GM19467 (cell line): ENCODE measurements around the gene PCSK2.

Source experiments
- ATAC-seq: cut with Tn5 transposase; IDR thresholded peaks from one replicate; pipeline ENCODE4 v1.9.1; 2021; ENCODE audit warnings: mild to moderate bottlenecking, moderate library complexity; ENCODE audit not compliant: unreplicated experiment

The PCSK2 gene

DNA sequence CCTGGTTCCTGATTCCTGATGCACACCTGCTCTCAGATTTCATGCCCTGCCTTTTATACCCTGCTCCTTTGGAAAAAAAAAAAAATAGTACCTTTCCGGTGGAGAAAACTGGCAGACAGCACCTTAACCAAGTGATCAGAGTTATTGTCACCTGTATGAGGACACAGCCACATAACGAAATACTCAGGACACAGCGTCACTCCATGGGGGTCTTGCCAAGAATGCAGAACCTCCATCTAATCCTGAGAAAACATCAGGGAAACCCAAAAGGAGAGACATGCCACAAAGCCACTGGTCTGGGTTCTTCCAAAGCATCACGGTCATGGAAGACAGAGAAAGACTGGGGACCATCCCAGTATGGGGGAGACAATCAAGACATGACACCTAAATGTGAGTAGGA, 275.3 kb downstream of the PCSK2 start:
- no peak for ATAC-seq

GRCh38 chr20:17503301-17504065, 276.6 kb downstream of the PCSK2 start:
- ATAC-seq: no peak

DNA sequence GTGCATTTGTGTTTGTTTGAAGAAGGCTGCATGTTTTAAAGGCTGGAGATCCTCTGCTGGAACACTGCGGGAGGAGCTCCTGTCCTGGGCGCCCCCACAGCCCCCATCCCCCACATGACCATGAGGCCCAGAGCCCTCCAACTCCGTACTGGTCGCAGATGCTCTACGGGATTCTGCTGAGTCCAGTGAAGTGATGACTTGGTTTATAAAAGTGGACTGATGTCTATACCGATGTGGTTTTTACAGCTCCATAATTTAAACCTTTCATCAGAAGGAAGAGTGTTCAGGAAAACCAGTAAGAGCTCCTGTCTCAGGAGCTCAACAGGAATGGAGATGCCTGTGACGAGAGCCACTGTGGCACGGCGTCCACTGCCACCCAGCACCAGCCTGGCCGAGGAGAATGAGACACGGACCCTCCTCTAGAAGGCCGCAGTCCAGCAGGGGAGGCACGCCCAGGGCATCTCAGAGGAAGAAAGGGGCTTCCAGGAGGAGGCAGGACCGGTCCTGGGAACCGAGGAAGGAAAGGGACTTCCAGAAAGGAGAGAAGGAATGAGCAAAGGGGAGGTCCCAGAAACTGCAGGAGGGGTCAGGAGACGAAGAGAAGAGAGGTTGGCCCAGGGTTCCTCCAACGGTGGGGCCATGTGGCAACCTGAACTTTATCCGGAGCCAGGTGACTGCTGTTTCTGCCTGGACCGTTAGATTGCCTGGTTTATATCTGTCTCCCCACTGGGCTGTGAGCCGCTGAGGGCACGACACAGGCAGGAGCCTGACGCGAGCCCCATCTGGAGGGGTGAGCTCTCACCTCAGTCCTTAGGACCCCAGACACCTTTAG, 277.4 kb downstream of the PCSK2 start:
- ATAC-seq: no peak

DNA sequence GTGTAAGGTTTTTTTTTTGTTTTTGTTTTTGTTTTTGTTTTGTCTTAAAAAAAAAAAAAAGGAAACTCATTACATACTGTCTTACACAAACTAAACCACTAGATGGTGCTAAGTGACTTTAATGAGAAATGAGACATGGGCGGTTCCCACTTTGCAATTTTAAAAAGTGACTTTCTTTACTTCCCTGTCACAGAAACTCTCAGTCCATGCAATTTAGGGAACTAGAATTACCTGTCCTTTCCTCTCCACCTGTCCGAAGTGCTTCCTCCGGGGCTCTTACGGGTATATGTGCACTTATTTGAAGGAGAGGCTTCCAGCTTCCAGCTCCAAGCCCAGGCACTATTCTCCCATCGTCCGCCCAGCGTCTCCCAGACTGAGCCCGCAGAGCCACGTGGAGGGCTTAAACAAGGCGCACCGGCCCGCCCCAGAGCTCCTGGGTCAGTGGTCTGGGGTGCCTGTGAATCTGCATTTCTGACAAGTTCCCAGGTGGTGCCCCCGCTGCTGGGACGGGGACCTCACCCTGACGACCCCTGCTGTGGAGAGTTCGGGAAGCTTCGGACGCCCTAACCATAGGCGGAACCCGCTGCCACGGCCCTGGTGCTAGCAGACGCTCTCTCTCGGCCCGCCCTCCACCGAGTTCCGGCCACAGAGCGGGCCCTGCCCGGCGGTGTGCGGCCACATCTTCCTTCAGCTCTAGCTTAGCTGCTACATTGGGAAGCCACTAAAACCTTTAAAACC, 278.2 kb downstream of the PCSK2 start:
- peak; percentile 80 for ATAC-seq

GRCh38 chr20:17505636-17506517, 279.0 kb downstream of the PCSK2 start:
- ATAC-seq: no peak

DNA sequence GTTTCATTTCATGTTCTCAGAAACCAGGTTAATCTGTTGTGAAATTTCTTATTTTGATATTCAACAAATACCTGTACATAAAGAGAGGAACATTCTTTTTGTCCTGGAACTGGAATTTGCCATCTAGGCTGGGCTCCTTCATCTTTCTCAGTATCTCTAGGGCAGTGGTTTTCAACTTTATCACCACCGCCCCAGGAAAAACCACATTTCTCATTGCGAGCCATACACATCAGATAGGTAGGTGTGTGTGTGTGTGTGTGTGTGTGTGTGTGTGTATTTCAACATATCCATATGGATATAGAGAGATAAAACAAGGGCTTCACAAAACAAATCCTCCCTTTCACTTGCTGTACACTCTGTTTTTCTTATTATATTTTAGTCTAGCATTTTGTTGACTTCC, 280.2 kb downstream of the PCSK2 start:
- ATAC-seq: no peak

DNA sequence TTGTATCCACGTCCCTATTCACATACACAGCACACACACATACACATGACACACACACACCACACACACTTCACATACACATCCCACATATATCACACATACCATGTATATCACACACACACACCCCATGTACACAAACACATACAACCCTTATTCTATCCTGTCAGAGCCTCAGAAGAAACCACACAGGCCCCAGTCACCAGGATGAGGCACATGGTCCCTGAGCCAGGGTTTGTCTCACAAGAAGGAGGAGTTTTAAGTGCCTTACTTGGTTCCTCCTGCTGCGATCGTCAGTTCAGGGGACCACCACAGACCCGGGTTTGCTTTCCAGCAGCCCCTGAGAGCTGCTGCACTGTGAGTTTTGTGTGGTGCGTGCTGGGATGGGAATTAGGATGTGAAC, 280.7 kb downstream of the PCSK2 start:
- ATAC-seq: no peak

GRCh38 chr20:17508756-17509155, 281.9 kb downstream of the PCSK2 start:
- no peak for ATAC-seq

DNA sequence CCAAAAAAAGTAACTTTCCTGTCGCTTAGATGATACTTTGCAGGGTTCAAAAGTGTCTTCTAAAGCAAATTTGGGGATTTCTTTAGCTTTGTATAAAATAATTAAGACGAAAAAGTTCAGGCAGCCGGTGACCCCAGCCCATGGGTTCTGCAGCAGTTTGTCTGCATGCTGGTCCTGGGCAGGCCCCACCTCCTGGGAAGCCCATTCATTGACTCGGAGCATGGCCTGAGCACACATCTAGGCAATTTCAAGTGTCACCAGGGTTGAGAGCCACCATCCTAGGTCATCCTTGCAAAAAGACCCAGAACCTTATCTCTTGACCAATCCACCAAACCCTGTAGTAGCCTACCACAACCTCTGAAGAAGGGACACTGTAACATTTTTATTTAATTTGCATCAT, 283.7 kb downstream of the PCSK2 start:
- ATAC-seq: no peak

GRCh38 chr20:17511401-17511800, 284.6 kb downstream of the PCSK2 start:
- ATAC-seq: no peak

- ATAC-seq: no peak
These were observed 287.1 kb downstream of the PCSK2 start for GRCh38 chr20:17513939-17514338.

- ATAC-seq: no peak
These were observed 288.2 kb downstream of the PCSK2 start for GRCh38 chr20:17515053-17515452.

DNA sequence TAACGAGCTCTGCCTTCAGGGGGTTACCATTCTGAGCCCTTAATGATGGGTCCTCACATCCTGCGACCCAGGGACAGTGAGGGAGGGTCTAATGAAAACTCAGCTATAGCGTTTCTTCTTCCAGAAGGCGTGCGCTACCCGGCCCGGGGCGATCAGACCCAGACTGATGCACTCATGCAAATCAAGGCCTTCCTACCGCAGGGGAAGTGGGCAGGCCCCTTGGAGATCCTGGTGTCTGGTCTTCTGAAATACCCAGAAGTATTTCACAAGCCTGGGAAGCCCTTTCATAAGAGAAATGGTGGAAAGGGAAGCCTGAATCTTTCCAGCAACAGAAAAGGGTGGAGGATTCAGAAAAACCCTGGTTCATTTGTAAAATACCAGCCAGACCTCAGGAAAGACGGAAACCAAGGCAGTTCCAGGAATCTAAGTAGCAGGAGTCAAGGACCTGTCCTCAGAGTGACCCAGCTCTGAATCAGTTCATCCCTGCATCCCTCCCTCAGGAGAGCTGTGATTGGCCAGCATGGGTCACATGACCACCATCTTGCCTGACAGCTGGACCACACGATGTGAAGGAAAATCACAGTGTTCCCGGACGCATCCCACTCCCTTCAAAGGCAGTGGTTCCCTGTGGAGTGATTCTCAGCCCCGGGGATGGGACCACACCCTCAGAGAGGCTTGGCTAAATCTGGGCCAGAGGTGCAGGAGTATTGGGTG, 291.7 kb downstream of the PCSK2 start:
- ATAC-seq: no peak

DNA sequence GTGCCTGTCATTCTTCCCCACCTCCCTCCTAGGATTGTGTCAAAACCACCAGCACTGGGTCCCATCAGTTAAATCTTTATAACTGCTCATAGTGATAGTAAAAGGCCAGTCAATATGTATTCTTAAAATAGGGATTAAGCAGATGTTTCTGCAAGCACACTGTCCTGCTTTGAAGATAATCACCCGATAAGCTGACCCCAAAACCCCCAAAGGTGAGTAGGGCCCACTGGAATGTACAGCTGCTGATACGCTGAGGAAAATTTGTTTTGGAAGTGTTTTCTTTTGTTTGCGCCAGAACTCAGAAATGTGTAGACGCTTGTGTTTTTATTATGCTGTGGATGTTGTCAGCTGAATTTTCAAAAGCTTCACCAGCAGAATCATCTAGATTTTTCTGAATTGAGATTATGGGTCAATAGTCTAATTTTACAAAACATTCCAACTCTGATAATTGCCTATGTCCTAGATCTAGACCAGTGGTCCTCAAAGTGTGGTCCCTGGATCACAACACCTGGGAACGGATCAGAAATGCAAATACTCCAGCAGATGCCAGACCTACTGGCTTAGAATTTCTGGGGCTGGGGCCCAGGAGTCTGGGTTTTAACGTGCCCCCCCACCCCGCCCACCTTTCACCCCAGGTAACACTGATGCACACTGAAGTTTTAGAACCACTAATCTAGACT, 292.9 kb downstream of the PCSK2 start:
- ATAC-seq: no peak

DNA sequence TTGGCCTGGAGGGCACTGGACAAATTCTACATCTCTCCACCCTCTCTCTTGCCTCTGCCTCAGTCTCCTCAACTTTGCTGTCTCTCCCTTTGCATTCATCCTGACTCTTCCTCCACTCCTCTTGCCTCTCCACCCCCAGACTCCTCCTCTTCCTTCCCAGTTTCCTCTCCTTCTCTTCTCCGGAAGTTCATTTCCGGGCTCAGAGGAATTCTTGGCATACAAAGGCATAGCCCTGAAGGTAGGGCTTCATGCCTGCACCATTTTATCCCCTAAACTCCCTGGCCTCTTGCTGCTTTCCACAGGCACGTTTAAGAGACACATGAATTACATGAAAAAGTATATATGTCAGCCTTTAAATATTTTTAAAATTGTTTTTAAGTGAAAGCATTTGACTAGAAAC, 293.7 kb downstream of the PCSK2 start:
- no peak for ATAC-seq

DNA sequence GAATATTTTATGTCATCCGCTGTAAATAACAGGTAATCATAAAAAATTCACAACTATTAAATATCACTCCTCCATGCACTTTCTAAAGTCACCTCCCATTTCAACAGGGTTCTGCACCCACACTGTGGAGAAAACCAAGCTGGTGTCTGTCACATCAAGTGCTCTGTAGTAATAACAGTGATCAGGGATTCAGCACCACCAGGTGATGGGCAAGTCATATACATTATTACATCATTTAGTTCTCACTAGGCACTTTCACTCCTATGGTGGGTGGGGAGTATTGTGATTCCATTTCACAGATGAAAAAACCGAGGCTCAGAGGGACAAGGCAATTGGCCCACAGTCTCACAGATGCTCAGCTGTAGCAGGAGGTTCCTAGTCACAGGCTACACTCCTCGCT, 295.7 kb downstream of the PCSK2 start:
- ATAC-seq: no peak

- ATAC-seq: no peak
These were observed 296.5 kb downstream of the PCSK2 start for GRCh38 chr20:17523326-17523725.

DNA sequence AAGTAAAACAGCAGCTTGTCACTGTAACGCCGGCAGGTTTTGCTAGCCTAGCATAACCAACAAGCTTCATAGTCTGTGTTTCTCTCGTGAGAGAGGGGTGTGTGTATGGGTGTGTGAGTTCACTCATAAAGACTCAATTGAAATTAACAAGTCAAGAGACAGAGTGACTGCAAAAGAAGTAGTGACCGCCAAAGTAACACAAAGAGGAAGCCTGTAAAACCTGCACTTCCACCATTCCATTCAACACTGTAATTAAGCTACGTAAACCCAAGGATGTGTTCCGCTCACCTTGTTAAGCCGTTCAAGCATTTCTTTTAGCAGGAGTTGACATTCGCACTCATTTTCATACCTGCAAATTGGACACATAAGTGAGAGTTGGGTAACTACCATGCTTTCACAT, 297.7 kb downstream of the PCSK2 start:
- ATAC-seq: no peak

GRCh38 chr20:17525132-17525531, 298.3 kb downstream of the PCSK2 start:
- no peak for ATAC-seq
